DOHH2 (cell line): Measurements from ENCODE around the gene JARID2.

Experiments used
- CTCF ChIP-seq: fragments of 200-600 bp; sonication (generic); IDR thresholded peaks from one replicate; pipeline ENCODE4 v1.5.1; 2014; ENCODE audit warnings: antibody characterized with exemption, mild to moderate bottlenecking, low read depth, low read length; ENCODE audit not compliant: poor library complexity, severe bottlenecking
- EZH2phosphoT487 ChIP-seq: fragments of 200-600 bp; sonication (generic); IDR thresholded peaks from 2 replicates; pipeline ENCODE4 v1.6.1; 2017; ENCODE audit warnings: borderline replicate concordance, mild to moderate bottlenecking, antibody characterized with exemption, low read length, moderate library complexity, mixed read lengths

DNA sequence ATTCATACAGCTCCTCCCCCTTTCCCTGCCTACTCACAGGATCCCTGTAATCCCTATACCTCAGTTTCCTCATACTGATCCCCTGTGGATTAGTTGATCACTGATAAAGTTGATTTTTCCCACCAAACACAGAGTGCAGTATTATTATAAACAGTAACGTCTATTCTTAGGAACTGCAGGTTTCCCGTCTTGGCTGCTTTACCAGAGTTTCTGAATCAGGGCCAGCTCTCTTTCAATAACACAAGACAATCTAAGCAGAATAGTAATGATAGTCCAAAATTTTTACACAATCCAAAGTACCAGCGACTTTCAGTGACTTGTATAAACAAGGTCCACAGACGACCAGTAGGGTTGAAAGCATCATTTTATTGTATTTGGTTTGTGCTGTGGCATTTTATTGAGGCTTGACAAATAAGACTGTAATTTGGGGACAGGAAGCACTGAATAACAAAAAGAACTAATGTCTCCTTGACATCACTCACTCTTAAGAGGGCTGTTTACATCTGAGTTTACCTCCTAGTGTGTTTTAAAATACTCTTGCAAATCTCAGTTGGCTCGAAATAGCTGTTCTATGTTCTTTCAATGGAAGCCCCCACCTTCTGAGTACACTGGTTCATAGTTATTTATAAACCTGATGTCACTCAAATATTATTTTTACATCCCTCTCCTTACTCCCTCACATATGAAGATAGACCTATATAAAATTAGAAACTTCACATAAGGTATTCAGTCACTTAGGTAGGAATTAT is 6.1 kb upstream of the JARID2 start:
- TF ChIP-seq CTCF, result no peak
- no peak for TF ChIP-seq EZH2phosphoT487
